ENCODE results near the gene ADAM15.

Gene ADAM15

GRCh38 chr1:155050560-155051341 is at the start of gene ADAM15:
Gene ADAM15, plus strand, starts transcription at chr1:155051316. Its CDS starts 71 bp downstream, at chr1:155051387.
- peak; percentile 91 for TF ChIP-seq CTCF (IDR thresholded peaks at IDR 0.05; ENCODE audit: control insufficient read depth, extremely low read depth, insufficient read depth)
- peak within 1 kb of the TSS; percentile 98 for H3K4me3 ChIP-seq (ENCODE audit: low read depth, low read length)
- DNase-seq (ENCODE audit: low read depth), result no peak

- no peak for DNase-seq (ENCODE audit: low read depth)
- peak overlapping the region; percentile 65 for H3K4me3 ChIP-seq (ENCODE audit: low read depth, low read length)
- no peak for TF ChIP-seq CTCF (IDR thresholded peaks at IDR 0.05; ENCODE audit: control insufficient read depth, extremely low read depth, insufficient read depth)
These were observed 49.8 kb upstream of the ADAM15 start for GRCh38 chr1:155001425-155001674.

- H3K4me3 ChIP-seq (ENCODE audit: low read depth, low read length), result peak overlapping the region; percentile 65
- TF ChIP-seq CTCF (IDR thresholded peaks at IDR 0.05; ENCODE audit: control insufficient read depth, extremely low read depth, insufficient read depth), result peak; percentile 33; the same call in 1 of the 2 replicates
These were observed 49.2 kb upstream of the ADAM15 start for GRCh38 chr1:155001675-155002463.

GRCh38 chr1:155002464-155003226 is 48.5 kb upstream of the ADAM15 start, which contains the start of gene ZBTB7B:
Gene ZBTB7B, plus strand, starts transcription at chr1:155002802. Its CDS starts 11,859 bp downstream, at chr1:155014661.
- no peak for TF ChIP-seq CTCF (IDR thresholded peaks at IDR 0.05; ENCODE audit: control insufficient read depth, extremely low read depth, insufficient read depth)
- H3K4me3 ChIP-seq (ENCODE audit: low read depth, low read length), result peak within 1 kb of the TSS; percentile 67
- no peak for DNase-seq (ENCODE audit: low read depth)

More at GRCh38 chr1:155001675-155002463, 49.2 kb upstream of the ADAM15 start:
- peak; percentile 98 for DNase-seq (ENCODE audit: low read depth)

GRCh38 chr1:155003227-155003765 is 47.8 kb upstream of the ADAM15 start:
- no peak for DNase-seq (ENCODE audit: low read depth)

More at GRCh38 chr1:155003227-155003765, 47.8 kb upstream of the ADAM15 start:
- TF ChIP-seq CTCF (IDR thresholded peaks at IDR 0.05; ENCODE audit: control insufficient read depth, extremely low read depth, insufficient read depth), result no peak
- peak overlapping the region; percentile 67 for H3K4me3 ChIP-seq (ENCODE audit: low read depth, low read length)
